Smooth muscle cell (in vitro differentiated cells): Measurements from ENCODE around the gene SLC22A5. TPM values are rescaled to one million over a fixed set of nuclear protein-coding genes. Genes with fewer than 3 reads are reported as not detected.

ENCODE experiments used
- DNase-seq: peaks from one replicate; lab custom pipeline; 2025; ENCODE audit not compliant: unreplicated experiment; lab: John Stamatoyannopoulos, UW
- H2AFZ ChIP-seq: fragments of 200-600 bp; sonication (generic); 2 replicates; pipeline ENCODE4 v1.6.0; 2016; ENCODE audit warnings: antibody characterized with exemption, low read depth, mild to moderate bottlenecking
- H3F3A ChIP-seq: fragments of 200-600 bp; sonication (generic); 2 replicates; pipeline ENCODE4 v1.6.0; 2017; ENCODE audit warnings: antibody characterized with exemption, low read depth
- H3K27ac ChIP-seq: fragments of 200-600 bp; sonication (generic); 2 replicates; pipeline ENCODE4 v1.5.1; 2016; ENCODE audit warnings: low read depth, mild to moderate bottlenecking
- H3K27me3 ChIP-seq: fragments of 200-600 bp; sonication (generic); 2 replicates; pipeline ENCODE4 v1.6.1; 2016; ENCODE audit warnings: low read depth, mild to moderate bottlenecking
- H3K36me3 ChIP-seq: fragments of 200-600 bp; sonication (generic); 2 replicates; pipeline ENCODE4 v1.5.1; 2016; ENCODE audit warnings: low read depth
- H3K4me1 ChIP-seq: fragments of 200-600 bp; sonication (generic); 2 replicates; pipeline ENCODE4 v1.5.1; 2016; ENCODE audit warnings: low read depth
- H3K4me2 ChIP-seq: fragments of 200-600 bp; sonication (generic); 2 replicates; pipeline ENCODE4 v1.6.0; 2016; ENCODE audit warnings: mild to moderate bottlenecking
- H3K4me3 ChIP-seq: fragments of 200-600 bp; sonication (generic); 2 replicates; pipeline ENCODE4 v1.5.1; 2016; ENCODE audit warnings: mild to moderate bottlenecking
- H3K79me2 ChIP-seq: fragments of 200-600 bp; sonication (generic); 2 replicates; pipeline ENCODE4 v1.6.0; 2016; ENCODE audit warnings: low read depth, mild to moderate bottlenecking
- H3K9ac ChIP-seq: fragments of 200-600 bp; sonication (generic); 2 replicates; pipeline ENCODE4 v1.6.0; 2016; ENCODE audit warnings: low read depth
- H3K9me3 ChIP-seq: fragments of 200-600 bp; sonication (generic); replicated peaks from 2 replicates; pipeline ENCODE4 v1.5.1; 2016; ENCODE audit warnings: low read depth
- H4K20me1 ChIP-seq: fragments of 200-600 bp; sonication (generic); 2 replicates; pipeline ENCODE4 v1.6.0; 2016; ENCODE audit warnings: low read depth
- WGBS: methylation state at CpG from one replicate; pipeline ENCODE4 v1.1.7; 2016; ENCODE audit warnings: low lambda C conversion rate; 5-methylcytosine and 5-hydroxymethylcytosine counted together
- polyA plus RNA-seq: library from polyadenylated mRNA; unstranded; fragments of >200 nt; fragmentation: Nextera tagmentation; extraction: Ambion mirVana; gene quantifications from 2 replicates; pipeline ENCODE4 v1.2.1, GENCODE V29; 2016
- total RNA-seq: library from RNA; depleted of rRNA; stranded (reverse); fragments of >200 nt; gene quantifications from 2 replicates; pipeline ENCODE4 v1.2.3, GENCODE V29; 2014
- TF ChIP-seq, protein P1 (sequence below): fragments of 200-600 bp; sonication (generic); IDR thresholded peaks from 2 replicates; pipeline ENCODE4 v1.5.1; 2017; ENCODE audit warnings: borderline replicate concordance, mild to moderate bottlenecking, antibody characterized with exemption; ENCODE audit not compliant: insufficient read depth, poor library complexity, severe bottlenecking

Gene SLC22A5
- total and polyA plus RNA-seq, 2 experiments from 2014 or later, result 1.5 to 4.6 TPM

- Histone ChIP-seq H3K4me1 (peaks cover 5% of the 10 kb centered on the region), H3K4me2 (no peak overlapping the region), H2AFZ (no peak overlapping the region), H3F3A (no peaks in the 10 kb centered on the region), H3K9ac (no peak overlapping the region), H3K36me3 (no peaks in the 10 kb centered on the region), H3K27ac (no peak overlapping the region), H4K20me1 (peaks cover 9% of the 10 kb centered on the region), H3K4me3 (no peak overlapping the region), H3K27me3 (no peaks in the 10 kb centered on the region), H3K9me3 (no peaks in the 10 kb centered on the region), H3K79me2 (no peaks in the 10 kb centered on the region)
- DNase-seq, result no peak
- TF ChIP-seq, protein P1, sequence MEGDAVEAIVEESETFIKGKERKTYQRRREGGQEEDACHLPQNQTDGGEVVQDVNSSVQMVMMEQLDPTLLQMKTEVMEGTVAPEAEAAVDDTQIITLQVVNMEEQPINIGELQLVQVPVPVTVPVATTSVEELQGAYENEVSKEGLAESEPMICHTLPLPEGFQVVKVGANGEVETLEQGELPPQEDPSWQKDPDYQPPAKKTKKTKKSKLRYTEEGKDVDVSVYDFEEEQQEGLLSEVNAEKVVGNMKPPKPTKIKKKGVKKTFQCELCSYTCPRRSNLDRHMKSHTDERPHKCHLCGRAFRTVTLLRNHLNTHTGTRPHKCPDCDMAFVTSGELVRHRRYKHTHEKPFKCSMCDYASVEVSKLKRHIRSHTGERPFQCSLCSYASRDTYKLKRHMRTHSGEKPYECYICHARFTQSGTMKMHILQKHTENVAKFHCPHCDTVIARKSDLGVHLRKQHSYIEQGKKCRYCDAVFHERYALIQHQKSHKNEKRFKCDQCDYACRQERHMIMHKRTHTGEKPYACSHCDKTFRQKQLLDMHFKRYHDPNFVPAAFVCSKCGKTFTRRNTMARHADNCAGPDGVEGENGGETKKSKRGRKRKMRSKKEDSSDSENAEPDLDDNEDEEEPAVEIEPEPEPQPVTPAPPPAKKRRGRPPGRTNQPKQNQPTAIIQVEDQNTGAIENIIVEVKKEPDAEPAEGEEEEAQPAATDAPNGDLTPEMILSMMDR, result no peak
- WGBS, result 97% methylated on average over 4 of the region's 5 CpGs
Measured at GRCh38 chr5:132371603-132371994, 2.1 kb downstream of the SLC22A5 start.

GRCh38 chr5:132372127-132372526 is 2.6 kb downstream of the SLC22A5 start:
- H3K36me3 ChIP-seq, result no peaks in the 10 kb centered on the region
- H3K79me2 ChIP-seq, result no peaks in the 10 kb centered on the region
- H2AFZ ChIP-seq, result no peak overlapping the region
- no peaks in the 10 kb centered on the region for H3K9me3 ChIP-seq
- H4K20me1 ChIP-seq, result peaks cover 9% of the 10 kb centered on the region
- WGBS, result 96% methylated on average over 2 of the region's 2 CpGs
- H3K4me1 ChIP-seq, result peaks cover 5% of the 10 kb centered on the region
- H3F3A ChIP-seq, result no peaks in the 10 kb centered on the region
- H3K4me2 ChIP-seq, result no peak overlapping the region
- DNase-seq, result no peak
- no peak overlapping the region for H3K9ac ChIP-seq
- no peak overlapping the region for H3K27ac ChIP-seq
- no peak overlapping the region for H3K4me3 ChIP-seq
- TF ChIP-seq, protein P1, result no peak
- no peaks in the 10 kb centered on the region for H3K27me3 ChIP-seq

GRCh38 chr5:132372542-132372941 is 3.0 kb downstream of the SLC22A5 start:
- no peak overlapping the region for H3K4me2 ChIP-seq
- H2AFZ ChIP-seq, result no peak overlapping the region
- no peaks in the 10 kb centered on the region for H3F3A ChIP-seq
- H4K20me1 ChIP-seq, result peaks cover 9% of the 10 kb centered on the region
- no peak overlapping the region for H3K27ac ChIP-seq
- peaks cover 5% of the 10 kb centered on the region for H3K4me1 ChIP-seq
- no peak overlapping the region for H3K4me3 ChIP-seq
- no peak for DNase-seq
- TF ChIP-seq, protein P1, result no peak
- no peak overlapping the region for H3K9ac ChIP-seq
- no peaks in the 10 kb centered on the region for H3K27me3 ChIP-seq
- H3K9me3 ChIP-seq, result no peaks in the 10 kb centered on the region
- H3K36me3 ChIP-seq, result no peaks in the 10 kb centered on the region
- no peaks in the 10 kb centered on the region for H3K79me2 ChIP-seq

DNA sequence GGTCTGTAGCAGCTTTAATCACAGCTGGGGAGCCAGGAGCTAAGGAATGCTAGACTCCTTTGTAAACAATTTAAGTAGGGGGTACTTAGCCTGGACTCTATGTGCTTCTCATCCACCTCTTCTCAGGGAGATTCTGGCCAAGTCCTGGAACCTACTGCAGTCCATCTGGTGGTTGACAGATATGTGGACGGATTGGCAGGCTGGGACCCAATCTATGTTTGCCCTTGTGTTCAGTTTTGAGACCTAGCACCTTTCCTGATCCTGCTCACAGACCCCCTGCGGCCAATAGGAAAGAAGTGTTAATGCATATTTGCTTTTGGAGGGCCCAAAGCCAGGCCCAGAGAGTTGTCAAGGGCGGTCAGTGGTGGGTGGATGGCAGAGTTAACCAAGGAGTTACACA is 6.4 kb downstream of the SLC22A5 start:
- no peak overlapping the region for H3K4me3 ChIP-seq
- H3K27ac ChIP-seq, result no peak overlapping the region
- no peak overlapping the region for H3K9ac ChIP-seq
- H3K36me3 ChIP-seq, result no peaks in the 10 kb centered on the region
- no peaks in the 10 kb centered on the region for H3K4me1 ChIP-seq
- TF ChIP-seq, protein P1, result no peak
- H3K79me2 ChIP-seq, result no peaks in the 10 kb centered on the region
- 98% methylated on average over 3 of the region's 3 CpGs for WGBS
- no peaks in the 10 kb centered on the region for H3K27me3 ChIP-seq
- no peak overlapping the region for H2AFZ ChIP-seq
- no peak overlapping the region for H3K4me2 ChIP-seq
- H4K20me1 ChIP-seq, result peaks cover 9% of the 10 kb centered on the region
- H3F3A ChIP-seq, result no peaks in the 10 kb centered on the region
- H3K9me3 ChIP-seq, result no peaks in the 10 kb centered on the region
- no peak for DNase-seq
